ENCODE measurements around the gene CACNA2D2. TPM values are rescaled to one million over a fixed set of nuclear protein-coding genes. Genes with fewer than 3 reads are reported as not detected.

The CACNA2D2 gene
- total and polyA plus RNA-seq, 2 donors (not counting 1 experiment from before 2014, with no cell fraction given) = 0.06 TPM; not detected in 1

- no peaks in the 10 kb centered on the region for H3K9me3 ChIP-seq (ENCODE audit: control insufficient read depth, insufficient read depth, low read depth, low read length)
- no peaks in the 10 kb centered on the region for H4K20me1 ChIP-seq (ENCODE audit: control insufficient read depth, extremely low read depth, insufficient read depth, low read length)
- no peaks in the 10 kb centered on the region for H3K79me2 ChIP-seq (ENCODE audit: control insufficient read depth, insufficient read depth, low read length)
- no peak overlapping the region for H3K27ac ChIP-seq (ENCODE audit: insufficient read depth, low read length)
- H3K36me3 ChIP-seq (ENCODE audit: control insufficient read depth, insufficient read depth, low read length) = no peaks in the 10 kb centered on the region
- no peak overlapping the region for H3K4me3 ChIP-seq (replicated peaks in 1 of 4; ENCODE audit: control extremely low read depth in 1 of 4, insufficient read depth in 1 of 4, low read depth in 3 of 4, low read length in 4 of 4)
- no peak overlapping the region for H2AFZ ChIP-seq (ENCODE audit: low read length)
- TF ChIP-seq CTCF (conservative IDR thresholded peaks at IDR 0.05 in 1 of 2, IDR thresholded peaks at IDR 0.05 in 1 of 2; ENCODE audit: low read depth in 1 of 2, low read length in 2 of 2) = no peak
- TF ChIP-seq EZH2 (IDR thresholded peaks at IDR 0.05; ENCODE audit: low read length, missing control alignments) = no peak
- peaks cover 3% of the 10 kb centered on the region for H3K27me3 ChIP-seq (ENCODE audit: control insufficient read depth, insufficient read depth, low read length)
- no peak overlapping the region for H3K9ac ChIP-seq (ENCODE audit: insufficient read depth, low read length)
- H3K4me1 ChIP-seq (ENCODE audit: control insufficient read depth, extremely low read depth, insufficient read depth, low read length) = no peaks in the 10 kb centered on the region
- DNase-seq (ENCODE audit: low read depth in 2 of 2) = no peak
- no peak overlapping the region for H3K4me2 ChIP-seq (ENCODE audit: extremely low read depth, insufficient read depth, low read length)
Observed at GRCh38 chr3:50523279-50523811, 19.9 kb upstream of the CACNA2D2 start.

DNA sequence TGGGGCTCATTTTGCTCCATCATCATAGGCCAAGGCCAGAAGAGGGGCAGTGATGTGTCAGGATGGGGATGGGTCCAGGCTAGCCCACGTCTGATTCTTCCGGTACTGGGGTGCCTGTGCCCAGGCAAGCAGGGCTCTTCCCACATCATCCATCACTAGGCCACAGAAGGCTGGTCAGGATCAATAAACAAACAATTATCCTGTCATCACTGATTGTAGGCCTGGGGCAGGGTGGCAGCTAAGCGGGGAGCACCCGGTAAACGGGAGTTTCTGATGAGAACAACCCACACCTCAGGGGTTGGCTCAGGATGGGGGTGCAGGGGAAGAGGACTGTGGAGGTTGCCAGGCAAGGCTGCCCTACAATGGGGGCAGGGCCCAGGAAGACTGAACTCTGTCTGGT lies 18.1 kb upstream of the CACNA2D2 start:
- no peak overlapping the region for H3K9ac ChIP-seq (ENCODE audit: insufficient read depth, low read length)
- H3K27ac ChIP-seq (ENCODE audit: insufficient read depth, low read length) = no peak overlapping the region
- H3K9me3 ChIP-seq (ENCODE audit: control insufficient read depth, insufficient read depth, low read depth, low read length) = no peaks in the 10 kb centered on the region
- H3K4me3 ChIP-seq (replicated peaks in 1 of 4; ENCODE audit: control extremely low read depth in 1 of 4, insufficient read depth in 1 of 4, low read depth in 3 of 4, low read length in 4 of 4) = no peak overlapping the region
- H3K36me3 ChIP-seq (ENCODE audit: control insufficient read depth, insufficient read depth, low read length) = no peaks in the 10 kb centered on the region
- no peaks in the 10 kb centered on the region for H3K4me1 ChIP-seq (ENCODE audit: control insufficient read depth, extremely low read depth, insufficient read depth, low read length)
- H3K79me2 ChIP-seq (ENCODE audit: control insufficient read depth, insufficient read depth, low read length) = no peaks in the 10 kb centered on the region
- H4K20me1 ChIP-seq (ENCODE audit: control insufficient read depth, extremely low read depth, insufficient read depth, low read length) = no peaks in the 10 kb centered on the region
- TF ChIP-seq EZH2 (IDR thresholded peaks at IDR 0.05; ENCODE audit: low read length, missing control alignments) (no peak), CTCF (conservative IDR thresholded peaks at IDR 0.05 in 1 of 2, IDR thresholded peaks at IDR 0.05 in 1 of 2; ENCODE audit: low read depth in 1 of 2, low read length in 2 of 2) (no peak)
- no peak overlapping the region for H2AFZ ChIP-seq (ENCODE audit: low read length)
- no peak overlapping the region for H3K4me2 ChIP-seq (ENCODE audit: extremely low read depth, insufficient read depth, low read length)
- no peak for DNase-seq (ENCODE audit: low read depth in 2 of 2)
- H3K27me3 ChIP-seq (ENCODE audit: control insufficient read depth, insufficient read depth, low read length) = peaks cover 3% of the 10 kb centered on the region

DNA sequence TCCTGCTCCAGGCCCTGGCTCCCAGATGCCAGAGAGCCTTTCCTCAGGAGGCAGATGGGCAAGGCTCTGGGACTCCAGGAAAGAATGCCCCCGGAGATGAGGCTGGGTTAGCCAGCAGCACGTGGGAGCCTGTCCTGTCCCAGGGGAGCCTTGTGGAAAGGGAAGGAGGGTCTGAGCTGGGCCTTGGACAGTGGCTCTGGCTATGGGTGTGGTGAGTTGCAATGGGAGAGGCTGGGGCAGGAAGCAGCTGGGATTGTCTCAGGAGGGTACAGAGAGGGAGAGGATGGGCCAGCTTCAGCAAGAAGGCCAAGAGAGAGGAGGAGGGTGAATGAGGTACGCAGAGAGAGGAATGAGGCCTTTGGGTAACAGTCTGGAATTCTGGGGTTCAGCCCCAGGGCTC lies 17.4 kb upstream of the CACNA2D2 start:
- H3K4me1 ChIP-seq (ENCODE audit: control insufficient read depth, extremely low read depth, insufficient read depth, low read length) = no peaks in the 10 kb centered on the region
- H3K27me3 ChIP-seq (ENCODE audit: control insufficient read depth, insufficient read depth, low read length) = peaks cover 3% of the 10 kb centered on the region
- no peak overlapping the region for H3K9ac ChIP-seq (ENCODE audit: insufficient read depth, low read length)
- TF ChIP-seq CTCF (conservative IDR thresholded peaks at IDR 0.05 in 1 of 2, IDR thresholded peaks at IDR 0.05 in 1 of 2; ENCODE audit: low read depth in 1 of 2, low read length in 2 of 2) (no peak), EZH2 (IDR thresholded peaks at IDR 0.05; ENCODE audit: low read length, missing control alignments) (no peak)
- H4K20me1 ChIP-seq (ENCODE audit: control insufficient read depth, extremely low read depth, insufficient read depth, low read length) = no peaks in the 10 kb centered on the region
- no peaks in the 10 kb centered on the region for H3K9me3 ChIP-seq (ENCODE audit: control insufficient read depth, insufficient read depth, low read depth, low read length)
- H3K27ac ChIP-seq (ENCODE audit: insufficient read depth, low read length) = no peak overlapping the region
- no peak overlapping the region for H3K4me3 ChIP-seq (replicated peaks in 1 of 4; ENCODE audit: control extremely low read depth in 1 of 4, insufficient read depth in 1 of 4, low read depth in 3 of 4, low read length in 4 of 4)
- H3K4me2 ChIP-seq (ENCODE audit: extremely low read depth, insufficient read depth, low read length) = no peak overlapping the region
- H2AFZ ChIP-seq (ENCODE audit: low read length) = no peak overlapping the region
- H3K79me2 ChIP-seq (ENCODE audit: control insufficient read depth, insufficient read depth, low read length) = no peaks in the 10 kb centered on the region
- no peak for DNase-seq (ENCODE audit: low read depth in 2 of 2)
- H3K36me3 ChIP-seq (ENCODE audit: control insufficient read depth, insufficient read depth, low read length) = no peaks in the 10 kb centered on the region

All from fibroblast of lung (primary cell).